Measurements from ENCODE around the gene AP3S1. TPM values are rescaled to one million over a fixed set of nuclear protein-coding genes. Genes with fewer than 3 reads are reported as not detected.

AP3S1 gene
- total RNA-seq, 1 donor from 2014 or later: 131 TPM

GRCh38 chr5:115847290-115847689, 5.6 kb downstream of the AP3S1 start:
- Mint-ChIP-seq H3K4me3 (ENCODE audit: unreplicated experiment) (no peak overlapping the region), H3K9me3 (ENCODE audit: unreplicated experiment) (peaks cover 5% of the 10 kb centered on the region), H3K27me3 (ENCODE audit: unreplicated experiment) (peaks cover 2% of the 10 kb centered on the region), H3K4me1 (ENCODE audit: low read depth, unreplicated experiment) (peaks cover 26% of the 10 kb centered on the region), H3K27ac (ENCODE audit: unreplicated experiment) (no peak overlapping the region), H3K36me3 (ENCODE audit: unreplicated experiment) (no peaks in the 10 kb centered on the region)
- DNase-seq: no peak
- no peak for TF ChIP-seq CTCF (IDR thresholded peaks at IDR 0.05; ENCODE audit: partially characterized antibody, unreplicated experiment)

- H3K4me3 Mint-ChIP-seq (ENCODE audit: unreplicated experiment): no peak overlapping the region
- no peak for DNase-seq
- peaks cover 13% of the 10 kb centered on the region for H3K4me1 Mint-ChIP-seq (ENCODE audit: low read depth, unreplicated experiment)
- H3K9me3 Mint-ChIP-seq (ENCODE audit: unreplicated experiment): no peaks in the 10 kb centered on the region
- no peaks in the 10 kb centered on the region for H3K36me3 Mint-ChIP-seq (ENCODE audit: unreplicated experiment)
- TF ChIP-seq CTCF (IDR thresholded peaks at IDR 0.05; ENCODE audit: partially characterized antibody, unreplicated experiment): no peak
- H3K27ac Mint-ChIP-seq (ENCODE audit: unreplicated experiment): peak overlapping the region; percentile 20
- no peaks in the 10 kb centered on the region for H3K27me3 Mint-ChIP-seq (ENCODE audit: unreplicated experiment)
These were observed 7.6 kb downstream of the AP3S1 start for GRCh38 chr5:115849258-115849798.

- H3K4me3 Mint-ChIP-seq (ENCODE audit: unreplicated experiment): no peak overlapping the region
- no peaks in the 10 kb centered on the region for H3K36me3 Mint-ChIP-seq (ENCODE audit: unreplicated experiment)
- no peak for DNase-seq
- no peaks in the 10 kb centered on the region for H3K27me3 Mint-ChIP-seq (ENCODE audit: unreplicated experiment)
- H3K9me3 Mint-ChIP-seq (ENCODE audit: unreplicated experiment): no peaks in the 10 kb centered on the region
- H3K4me1 Mint-ChIP-seq (ENCODE audit: low read depth, unreplicated experiment): peaks cover 4% of the 10 kb centered on the region
- TF ChIP-seq CTCF (IDR thresholded peaks at IDR 0.05; ENCODE audit: partially characterized antibody, unreplicated experiment): no peak
- no peak overlapping the region for H3K27ac Mint-ChIP-seq (ENCODE audit: unreplicated experiment)
These were observed 9.1 kb downstream of the AP3S1 start for GRCh38 chr5:115850744-115851416.

- Mint-ChIP-seq H3K27me3 (ENCODE audit: unreplicated experiment) (no peaks in the 10 kb centered on the region), H3K4me1 (ENCODE audit: low read depth, unreplicated experiment) (peaks cover 4% of the 10 kb centered on the region), H3K27ac (ENCODE audit: unreplicated experiment) (no peak overlapping the region), H3K9me3 (ENCODE audit: unreplicated experiment) (no peaks in the 10 kb centered on the region), H3K4me3 (ENCODE audit: unreplicated experiment) (no peak overlapping the region), H3K36me3 (ENCODE audit: unreplicated experiment) (no peaks in the 10 kb centered on the region)
- no peak for DNase-seq
- no peak for TF ChIP-seq CTCF (IDR thresholded peaks at IDR 0.05; ENCODE audit: partially characterized antibody, unreplicated experiment)
These were observed 12.4 kb downstream of the AP3S1 start for GRCh38 chr5:115854139-115854538.

DNA sequence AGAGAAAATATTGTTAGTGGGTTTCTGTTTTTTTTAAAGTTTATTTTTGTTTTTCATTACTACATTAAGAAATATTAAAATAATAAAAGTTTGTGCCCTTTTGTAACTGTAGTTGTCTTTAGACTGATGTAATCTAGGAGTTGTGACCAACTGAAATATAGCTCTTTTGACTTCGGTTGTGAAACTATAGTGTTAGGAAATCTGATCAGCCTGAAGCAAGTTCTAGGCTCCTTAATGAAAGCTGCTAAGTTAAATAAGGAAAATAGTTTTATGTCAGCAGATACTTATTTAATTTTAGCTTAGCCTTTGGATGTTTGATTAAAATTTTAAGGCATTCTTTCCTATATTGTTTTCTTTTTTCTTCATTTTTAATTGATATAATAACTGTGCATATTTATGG, 14.2 kb downstream of the AP3S1 start:
- Mint-ChIP-seq H3K27ac (ENCODE audit: unreplicated experiment) (no peak overlapping the region), H3K36me3 (ENCODE audit: unreplicated experiment) (no peaks in the 10 kb centered on the region), H3K27me3 (ENCODE audit: unreplicated experiment) (no peaks in the 10 kb centered on the region), H3K4me3 (ENCODE audit: unreplicated experiment) (no peak overlapping the region), H3K4me1 (ENCODE audit: low read depth, unreplicated experiment) (peaks cover 2% of the 10 kb centered on the region), H3K9me3 (ENCODE audit: unreplicated experiment) (no peaks in the 10 kb centered on the region)
- TF ChIP-seq CTCF (IDR thresholded peaks at IDR 0.05; ENCODE audit: partially characterized antibody, unreplicated experiment): no peak
- no peak for DNase-seq

All from glutamatergic neuron (in vitro differentiated cells).